ENCODE measurements around the gene DLGAP4.

DNA sequence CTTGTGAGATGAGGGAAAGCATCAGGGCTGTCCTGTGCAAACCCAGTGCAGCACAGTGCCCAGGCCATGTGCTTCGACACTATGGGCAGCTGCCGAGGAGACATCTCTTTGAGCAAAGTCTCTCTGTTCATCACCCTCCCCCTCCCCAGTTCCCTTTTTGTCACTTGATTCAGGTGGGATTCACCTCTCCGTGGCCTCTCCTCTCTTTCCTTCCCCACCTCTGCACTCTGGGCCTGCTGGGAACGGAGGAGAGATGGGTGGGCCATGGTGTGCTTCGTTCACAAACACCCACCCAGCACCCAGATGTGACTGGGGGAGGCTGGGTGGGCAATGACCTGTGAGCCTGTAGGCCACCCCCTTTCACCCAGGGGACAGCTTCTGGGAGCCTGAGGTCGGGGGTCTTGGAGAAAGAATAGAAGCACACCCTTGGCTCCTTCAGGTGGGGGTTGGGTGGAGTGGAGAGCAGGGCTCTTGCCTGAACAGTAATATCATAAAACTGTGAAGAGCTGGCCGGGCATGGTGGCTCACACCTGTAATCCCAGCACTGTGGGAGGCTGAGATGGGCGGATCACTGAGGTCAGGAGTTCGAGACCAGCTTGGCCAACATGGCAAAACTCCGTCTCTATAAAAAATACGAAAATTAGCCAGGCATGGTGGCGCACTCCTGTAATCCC lies 33.5 kb upstream of the DLGAP4 start:
- TF ChIP-seq, protein P1, sequence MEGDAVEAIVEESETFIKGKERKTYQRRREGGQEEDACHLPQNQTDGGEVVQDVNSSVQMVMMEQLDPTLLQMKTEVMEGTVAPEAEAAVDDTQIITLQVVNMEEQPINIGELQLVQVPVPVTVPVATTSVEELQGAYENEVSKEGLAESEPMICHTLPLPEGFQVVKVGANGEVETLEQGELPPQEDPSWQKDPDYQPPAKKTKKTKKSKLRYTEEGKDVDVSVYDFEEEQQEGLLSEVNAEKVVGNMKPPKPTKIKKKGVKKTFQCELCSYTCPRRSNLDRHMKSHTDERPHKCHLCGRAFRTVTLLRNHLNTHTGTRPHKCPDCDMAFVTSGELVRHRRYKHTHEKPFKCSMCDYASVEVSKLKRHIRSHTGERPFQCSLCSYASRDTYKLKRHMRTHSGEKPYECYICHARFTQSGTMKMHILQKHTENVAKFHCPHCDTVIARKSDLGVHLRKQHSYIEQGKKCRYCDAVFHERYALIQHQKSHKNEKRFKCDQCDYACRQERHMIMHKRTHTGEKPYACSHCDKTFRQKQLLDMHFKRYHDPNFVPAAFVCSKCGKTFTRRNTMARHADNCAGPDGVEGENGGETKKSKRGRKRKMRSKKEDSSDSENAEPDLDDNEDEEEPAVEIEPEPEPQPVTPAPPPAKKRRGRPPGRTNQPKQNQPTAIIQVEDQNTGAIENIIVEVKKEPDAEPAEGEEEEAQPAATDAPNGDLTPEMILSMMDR (IDR thresholded peaks at IDR 0.05 in 4 of 5, conservative IDR thresholded peaks at IDR 0.05 in 1 of 5), result no peak
- no peak for TF ChIP-seq POLR2A (IDR thresholded peaks at IDR 0.05)

All from gastrocnemius medialis (tissue), 4 donors.